ENCODE results near the gene USP28. TPM values are rescaled to one million over a fixed set of nuclear protein-coding genes. Genes with fewer than 3 reads are reported as not detected.

The USP28 gene
- total RNA-seq, 6 experiments from 2014 or later: 15.4 to 21.5 (median 17.8) TPM

GRCh38 chr11:113856966-113857759 lies 18.2 kb downstream of the USP28 start:
- Mint-ChIP-seq H3K4me3 (no peak overlapping the region), H3K36me3 (ENCODE audit: low read depth) (no peaks in the 10 kb centered on the region), H3K27me3 (ENCODE audit: insufficient read depth) (no peaks in the 10 kb centered on the region), H3K4me1 (ENCODE audit: low read depth) (peaks cover 11% of the 10 kb centered on the region), H3K27ac (no peak overlapping the region), H3K9me3 (no peaks in the 10 kb centered on the region)
- no peak for TF ChIP-seq CTCF (IDR thresholded peaks at IDR 0.05)
- no peak for DNase-seq

- H3K36me3 Mint-ChIP-seq (ENCODE audit: low read depth): peaks cover 5% of the 10 kb centered on the region
- no peak for DNase-seq
- no peaks in the 10 kb centered on the region for H3K9me3 Mint-ChIP-seq
- H3K4me1 Mint-ChIP-seq (ENCODE audit: low read depth): peaks cover 8% of the 10 kb centered on the region
- H3K4me3 Mint-ChIP-seq: no peak overlapping the region
- no peak for TF ChIP-seq CTCF (IDR thresholded peaks at IDR 0.05)
- no peak overlapping the region for H3K27ac Mint-ChIP-seq
- H3K27me3 Mint-ChIP-seq (ENCODE audit: insufficient read depth): peaks cover under 1% of the 10 kb centered on the region; the same call in 1 of the 2 replicates
These were observed 19.6 kb downstream of the USP28 start for GRCh38 chr11:113855803-113856202.

GRCh38 chr11:113850188-113850587 lies 25.2 kb downstream of the USP28 start:
- Mint-ChIP-seq H3K27me3 (ENCODE audit: insufficient read depth) (peaks cover 2% of the 10 kb centered on the region), H3K4me3 (no peak overlapping the region), H3K27ac (no peak overlapping the region), H3K9me3 (no peaks in the 10 kb centered on the region), H3K4me1 (ENCODE audit: low read depth) (peaks cover 6% of the 10 kb centered on the region), H3K36me3 (ENCODE audit: low read depth) (peaks cover 14% of the 10 kb centered on the region)
- TF ChIP-seq CTCF (IDR thresholded peaks at IDR 0.05): no peak
- DNase-seq: no peak

- H3K36me3 Mint-ChIP-seq (ENCODE audit: low read depth): peaks cover 14% of the 10 kb centered on the region
- H3K27me3 Mint-ChIP-seq (ENCODE audit: insufficient read depth): peaks cover 2% of the 10 kb centered on the region
- no peak overlapping the region for H3K27ac Mint-ChIP-seq
- no peak overlapping the region for H3K4me3 Mint-ChIP-seq
- no peak for TF ChIP-seq CTCF (IDR thresholded peaks at IDR 0.05)
- H3K4me1 Mint-ChIP-seq (ENCODE audit: low read depth): peaks cover under 1% of the 10 kb centered on the region; the same call in 1 of the 2 replicates
- no peak for DNase-seq
- no peaks in the 10 kb centered on the region for H3K9me3 Mint-ChIP-seq
These were observed 25.7 kb downstream of the USP28 start for GRCh38 chr11:113849713-113850112.

GRCh38 chr11:113847580-113847979 lies 27.8 kb downstream of the USP28 start:
- peaks cover 14% of the 10 kb centered on the region for H3K36me3 Mint-ChIP-seq (ENCODE audit: low read depth)
- no peaks in the 10 kb centered on the region for H3K4me1 Mint-ChIP-seq (ENCODE audit: low read depth)
- TF ChIP-seq CTCF (IDR thresholded peaks at IDR 0.05): no peak
- peaks cover 2% of the 10 kb centered on the region for H3K27me3 Mint-ChIP-seq (ENCODE audit: insufficient read depth)
- DNase-seq: no peak
- no peak overlapping the region for H3K4me3 Mint-ChIP-seq
- no peak overlapping the region for H3K27ac Mint-ChIP-seq
- no peaks in the 10 kb centered on the region for H3K9me3 Mint-ChIP-seq

Data from HFFc6 (cell line).